K562 (cell line): ENCODE measurements around the gene IRF5. TPM values are rescaled to one million over a fixed set of nuclear protein-coding genes. Genes with fewer than 3 reads are reported as not detected.

Experiments used
- ATAC-seq: fragments of 200-7000 bp; cut with Tn5 transposase; 3 replicates; pipeline ENCODE4 v1.9.1; 2020; ENCODE audit warnings: moderate library complexity
- BruUV-seq: library from RNA; stranded (reverse); fragments of 400-500 nt; replicated peaks from 2 replicates; lab custom pipeline; 2021; lab: Mats Ljungman, UMichigan
- CTCF ChIA-PET: fragments of 300-600 bp; formaldehyde crosslinking; extraction: SDS; loops from one replicate; lab custom pipeline; 2021; ENCODE audit warnings: low intra/inter-chr PET ratio; lab: Yijun Ruan, JAX
- POLR2A ChIA-PET: fragments of 300-600, 350-650 bp; sonication (Branson Sonifier 250); formaldehyde crosslinking; extraction: SDS; loops from one replicate; lab custom pipeline; 2021; ENCODE audit warnings: antibody characterized with exemption, inconsistent platforms; lab: Yijun Ruan, JAX
- DNase-seq, 4 experiments: peaks; one replicate each; pipeline versions ENCODE4 v3.0.0 to v3.0.0-alpha.2; 2011 to 2018; ENCODE audit warnings: low spot score in 3 of 4, mixed read lengths in 3 of 4; ENCODE audit errors: extremely low read depth in 1 of 4
- FAIRE-seq: peaks from 2 replicates; lab custom pipeline; 2011; peaks lifted over from hg19 to GRCh38; lab: Jason Lieb, UNC
- H2AFZ ChIP-seq: 2 replicates; pipeline ENCODE4 v1.6.0; 2011; ENCODE audit warnings: low read depth, low read length, control low read depth, inconsistent platforms
- H3K27ac ChIP-seq: fragments of 200-600 bp; 3 replicates; pipeline ENCODE4 v1.8.0; 2011; ENCODE audit warnings: low read depth, mild to moderate bottlenecking, control low read depth, inconsistent platforms, low read length, moderate library complexity, mixed read lengths; ENCODE audit errors: extremely low read depth
- H3K27me3 ChIP-seq, 2 experiments: fragments of 300-600 bp in 1 of 2; 2 replicates in 1 of 2; 3 replicates in 1 of 2; pipeline versions ENCODE4 v1.6.0 to v1.8.0; 2011; ENCODE audit warnings: inconsistent platforms in 2 of 2, low read length in 2 of 2, mild to moderate bottlenecking in 1 of 2, mixed read lengths in 1 of 2, moderate library complexity in 1 of 2; ENCODE audit not compliant: control insufficient read depth in 2 of 2, insufficient read depth in 2 of 2
- H3K36me3 ChIP-seq: fragments of 300-600 bp; 3 replicates; pipeline ENCODE4 v1.8.0; 2011; ENCODE audit warnings: mild to moderate bottlenecking, low read length, inconsistent platforms; ENCODE audit not compliant: control insufficient read depth, insufficient read depth
- H3K4me1 ChIP-seq, 2 experiments: fragments of 200-600 bp in 1 of 2; replicated peaks in 1 of 2; 2 replicates in 1 of 2; 3 replicates in 1 of 2; pipeline versions ENCODE4 v1.5.1 to v1.8.0; 2011; ENCODE audit warnings: inconsistent platforms in 2 of 2, low read length in 2 of 2, mild to moderate bottlenecking in 1 of 2, mixed read lengths in 1 of 2, moderate library complexity in 1 of 2; ENCODE audit not compliant: control insufficient read depth in 2 of 2, insufficient read depth in 2 of 2
- H3K4me2 ChIP-seq: 2 replicates; pipeline ENCODE4 v1.6.1; 2011; ENCODE audit warnings: low read length, control low read depth, inconsistent platforms, mixed read lengths; ENCODE audit not compliant: insufficient read depth
- H3K4me3 ChIP-seq: fragments of 200-600 bp; sonication (generic), shearing (Covaris generic); 2 replicates; pipeline ENCODE4 v1.5.1; 2016; ENCODE audit warnings: control low read depth, inconsistent platforms
- H3K79me2 ChIP-seq: fragments of 200-600 bp; 3 replicates; pipeline ENCODE4 v1.8.0; 2011; ENCODE audit warnings: low read length, inconsistent platforms; ENCODE audit not compliant: control insufficient read depth, insufficient read depth
- H3K9ac ChIP-seq, 2 experiments: 2 replicates each; pipeline versions ENCODE4 v1.6.0 to v1.6.1; 2011; ENCODE audit warnings: low read depth in 2 of 2, low read length in 2 of 2, control low read depth in 1 of 2, inconsistent platforms in 1 of 2, mild to moderate bottlenecking in 1 of 2, mixed read lengths in 1 of 2; ENCODE audit not compliant: insufficient read depth in 1 of 2
- H3K9me1 ChIP-seq: one replicate; pipeline ENCODE4 v1.6.0; 2011; ENCODE audit warnings: inconsistent platforms, mild to moderate bottlenecking, low read length, moderate library complexity; ENCODE audit not compliant: control insufficient read depth, insufficient read depth
- H3K9me3 ChIP-seq: replicated peaks from 2 replicates; pipeline ENCODE4 v1.5.1; 2011; ENCODE audit warnings: low read depth, low read length, inconsistent platforms; ENCODE audit not compliant: control insufficient read depth, insufficient read depth
- H4K20me1 ChIP-seq: replicated peaks from 2 replicates; pipeline ENCODE4 v1.6.1; 2011; ENCODE audit warnings: low read length, inconsistent platforms, mixed read lengths; ENCODE audit not compliant: control insufficient read depth, insufficient read depth
- ZNF263 ChIP-seq: sonication (generic); formaldehyde crosslinking; IDR thresholded peaks from 2 replicates; pipeline ENCODE4 v1.8.0; 2022; ENCODE audit warnings: mild to moderate bottlenecking, missing genetic modification reagents, borderline replicate concordance
- ZNF695 ChIP-seq: fragments of 450-650 bp; formaldehyde crosslinking; IDR thresholded peaks from 2 replicates; pipeline ENCODE4 v1.4.0; 2020; ENCODE audit warnings: mild to moderate bottlenecking, moderate library complexity
- WGBS: fragments of 100-300 bp; shearing (Covaris generic); methylation state at CpG from one replicate; pipeline ENCODE4 v1.1.6; 2016; ENCODE audit warnings: low coverage, mixed read lengths; ENCODE audit not compliant: insufficient coverage; ENCODE audit errors: missing lambda C conversion rate; 5-methylcytosine and 5-hydroxymethylcytosine counted together
- in situ Hi-C: fragments of 300-500 bp; cut with MboI; formaldehyde crosslinking; loops from 4 replicates; pipeline ENCODE4 v1.15.0; 2018; ENCODE audit warnings: inconsistent platforms, mixed read lengths
- intact Hi-C: fragments of 100-400 bp; cut with micrococcal nuclease; formaldehyde crosslinking; loops from 2 replicates; pipeline ENCODE4 v1.14.2; 2022
- polyA plus RNA-seq, 8 experiments: library from polyadenylated mRNA; depleted of rRNA in 4 of 8; stranded (reverse) in 5 of 8; unstranded in 3 of 8; fragments of >200 nt; fragmentation: Nextera tagmentation in 2 of 8; fragmentation: Illumina TruSeq in 1 of 8; extraction: Ambion mirVana in 2 of 8; extraction: Trizol in 1 of 8; gene quantifications; 2 replicates each; pipeline versions ENCODE4 v1.2.1 to v1.2.3, GENCODE V29; 2011 to 2014; ENCODE audit warnings: inconsistent platforms in 1 of 8, missing spikeins in 1 of 8
- total RNA-seq, 7 experiments: library from RNA; depleted of rRNA in 6 of 7; stranded (reverse); fragments of >200 nt in 6 of 7; fragmentation: Illumina TruSeq in 2 of 7; extraction: Trizol in 2 of 7; gene quantifications; 2 replicates each; pipeline versions ENCODE4 v1.2.1 to v1.2.3, GENCODE V29; 2011 to 2021; ENCODE audit warnings: low replicate concordance in 1 of 7
- TF ChIP-seq, protein P1 (sequence below): fragments of 450-650 bp; IDR thresholded peaks from 2 replicates; pipeline ENCODE4 v1.6.1; 2016
- TF ChIP-seq, protein P2 (sequence below): sonication (generic); formaldehyde crosslinking; IDR thresholded peaks from 2 replicates; pipeline ENCODE4 v1.8.1; 2022; ENCODE audit warnings: missing genetic modification reagents
- TF ChIP-seq, protein P3 (sequence below), 3 experiments: IDR thresholded peaks in 2 of 3; conservative IDR thresholded peaks in 1 of 3; 2 replicates each; pipeline ENCODE4 v1.5.1; 2011 to 2012; ENCODE audit warnings: low read length in 3 of 3, mild to moderate bottlenecking in 3 of 3, control low read depth in 2 of 3, improper control_type of control experiment in 1 of 3, inconsistent platforms in 1 of 3, low read depth in 1 of 3, mixed read lengths in 1 of 3, moderate library complexity in 1 of 3; ENCODE audit not compliant: insufficient read depth in 2 of 3
- TF ChIP-seq, protein P4 (sequence below), 2 experiments: fragments of 450-650 bp; formaldehyde crosslinking in 1 of 2; IDR thresholded peaks; 2 replicates each; pipeline versions ENCODE4 v1.4.0 to v1.6.1; 2014 to 2020; ENCODE audit warnings: mild to moderate bottlenecking in 2 of 2, borderline replicate concordance in 1 of 2, low read depth in 1 of 2

IRF5 gene
- total and polyA plus RNA-seq, 9 of the 15 experiments (the other 6 are each of a cell fraction or from before 2014, with no cell fraction given): 0.04 TPM; not detected in 8

DNA sequence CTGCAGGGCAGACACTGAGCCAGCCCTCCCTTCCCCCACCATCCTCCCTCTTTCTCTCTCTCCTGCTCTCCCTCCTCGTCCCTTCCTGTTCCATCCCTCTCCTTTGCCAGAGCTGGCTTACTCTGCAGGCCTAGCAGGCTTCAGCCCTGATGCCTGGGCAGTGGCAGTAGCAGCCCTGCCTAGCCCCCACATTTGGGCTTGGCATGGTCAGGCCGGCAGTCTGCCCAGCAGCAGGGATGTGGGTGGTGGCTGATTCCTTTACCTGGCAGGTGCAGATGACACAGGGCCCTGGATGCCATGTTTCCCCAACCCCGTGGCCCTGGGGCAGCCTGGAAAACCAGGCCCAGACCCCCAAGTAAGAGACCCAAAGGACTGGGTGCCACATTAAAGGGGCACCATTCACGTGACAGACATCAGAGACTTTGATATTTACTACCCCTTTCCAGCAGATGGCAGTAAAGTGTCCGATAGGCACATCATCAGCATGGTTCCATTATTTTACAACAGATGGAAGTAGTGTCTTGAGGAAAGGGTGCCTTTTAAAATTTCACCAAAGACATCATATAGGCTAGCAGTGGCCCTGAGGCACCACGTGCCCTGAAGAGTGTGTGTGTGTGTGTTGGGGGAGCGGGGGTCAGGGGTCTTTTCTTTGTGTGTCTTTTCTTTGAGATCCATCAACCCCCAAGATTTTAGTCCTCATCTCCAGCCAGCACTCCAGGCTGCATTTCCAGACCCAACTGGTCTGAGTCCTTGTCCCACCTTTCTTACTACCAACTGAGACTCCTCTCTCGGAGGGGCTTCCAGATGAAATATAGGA is 33.1 kb upstream of the IRF5 start:
- no peaks in the 10 kb centered on the region for H3K79me2 ChIP-seq
- no peaks in the 10 kb centered on the region for H3K9me1 ChIP-seq
- H2AFZ ChIP-seq: no peak overlapping the region
- WGBS: 5% methylated on average over 8 of the region's 8 CpGs
- DNase-seq (peak; percentile 64 to 78 (median 72)), ATAC-seq (peak; percentile 76), FAIRE-seq (peak; percentile 92)
- CTCF ChIA-PET: interaction anchor here (0.9 to 1.6 kb wide), 3 partner anchors 187 to 309 kb away, joined by 3 to 10 read pairs (median 5); no protein-coding TSS in a partner anchor
- no peak overlapping the region for H3K27ac ChIP-seq
- POLR2A ChIA-PET: interaction anchor here (0.5 to 0.6 kb wide), 2 partner anchors 92 to 213 kb away, joined by 3 read pairs; no protein-coding TSS in a partner anchor
- no peaks in the 10 kb centered on the region for H3K36me3 ChIP-seq
- H3K9me3 ChIP-seq: peaks cover 2% of the 10 kb centered on the region; the same call in 1 of the 2 replicates
- H4K20me1 ChIP-seq: no peaks in the 10 kb centered on the region
- BruUV-seq: no TSS peak
- in situ Hi-C loops: no loop called here
- H3K4me2 ChIP-seq: no peak overlapping the region
- peak overlapping the region in 1 of 2 experiments; percentile 26; a peak in 1 of 4 replicates for H3K9ac ChIP-seq
- peaks cover 13 to 29% of the 10 kb centered on the region in 2 experiments for H3K4me1 ChIP-seq
- peaks cover 16 to 32% of the 10 kb centered on the region in 2 experiments for H3K27me3 ChIP-seq
- no peak overlapping the region for H3K4me3 ChIP-seq
- intact Hi-C loops: loop anchor here (1.0 kb wide), 2 partner anchors 187 to 306 kb away; no protein-coding TSS in a partner anchor
- TF ChIP-seq, protein P1, sequence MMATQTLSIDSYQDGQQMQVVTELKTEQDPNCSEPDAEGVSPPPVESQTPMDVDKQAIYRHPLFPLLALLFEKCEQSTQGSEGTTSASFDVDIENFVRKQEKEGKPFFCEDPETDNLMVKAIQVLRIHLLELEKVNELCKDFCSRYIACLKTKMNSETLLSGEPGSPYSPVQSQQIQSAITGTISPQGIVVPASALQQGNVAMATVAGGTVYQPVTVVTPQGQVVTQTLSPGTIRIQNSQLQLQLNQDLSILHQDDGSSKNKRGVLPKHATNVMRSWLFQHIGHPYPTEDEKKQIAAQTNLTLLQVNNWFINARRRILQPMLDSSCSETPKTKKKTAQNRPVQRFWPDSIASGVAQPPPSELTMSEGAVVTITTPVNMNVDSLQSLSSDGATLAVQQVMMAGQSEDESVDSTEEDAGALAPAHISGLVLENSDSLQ: peak; percentile 54
- peak; percentile 64; the same call in 1 of the 2 replicates for TF ChIP-seq ZNF263
- TF ChIP-seq, protein P2, sequence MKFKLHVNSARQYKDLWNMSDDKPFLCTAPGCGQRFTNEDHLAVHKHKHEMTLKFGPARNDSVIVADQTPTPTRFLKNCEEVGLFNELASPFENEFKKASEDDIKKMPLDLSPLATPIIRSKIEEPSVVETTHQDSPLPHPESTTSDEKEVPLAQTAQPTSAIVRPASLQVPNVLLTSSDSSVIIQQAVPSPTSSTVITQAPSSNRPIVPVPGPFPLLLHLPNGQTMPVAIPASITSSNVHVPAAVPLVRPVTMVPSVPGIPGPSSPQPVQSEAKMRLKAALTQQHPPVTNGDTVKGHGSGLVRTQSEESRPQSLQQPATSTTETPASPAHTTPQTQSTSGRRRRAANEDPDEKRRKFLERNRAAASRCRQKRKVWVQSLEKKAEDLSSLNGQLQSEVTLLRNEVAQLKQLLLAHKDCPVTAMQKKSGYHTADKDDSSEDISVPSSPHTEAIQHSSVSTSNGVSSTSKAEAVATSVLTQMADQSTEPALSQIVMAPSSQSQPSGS (CRISPR knock-in tag): no peak
- TF ChIP-seq ZNF695 (CRISPR knock-in tag): no peak
- TF ChIP-seq, protein P3, sequence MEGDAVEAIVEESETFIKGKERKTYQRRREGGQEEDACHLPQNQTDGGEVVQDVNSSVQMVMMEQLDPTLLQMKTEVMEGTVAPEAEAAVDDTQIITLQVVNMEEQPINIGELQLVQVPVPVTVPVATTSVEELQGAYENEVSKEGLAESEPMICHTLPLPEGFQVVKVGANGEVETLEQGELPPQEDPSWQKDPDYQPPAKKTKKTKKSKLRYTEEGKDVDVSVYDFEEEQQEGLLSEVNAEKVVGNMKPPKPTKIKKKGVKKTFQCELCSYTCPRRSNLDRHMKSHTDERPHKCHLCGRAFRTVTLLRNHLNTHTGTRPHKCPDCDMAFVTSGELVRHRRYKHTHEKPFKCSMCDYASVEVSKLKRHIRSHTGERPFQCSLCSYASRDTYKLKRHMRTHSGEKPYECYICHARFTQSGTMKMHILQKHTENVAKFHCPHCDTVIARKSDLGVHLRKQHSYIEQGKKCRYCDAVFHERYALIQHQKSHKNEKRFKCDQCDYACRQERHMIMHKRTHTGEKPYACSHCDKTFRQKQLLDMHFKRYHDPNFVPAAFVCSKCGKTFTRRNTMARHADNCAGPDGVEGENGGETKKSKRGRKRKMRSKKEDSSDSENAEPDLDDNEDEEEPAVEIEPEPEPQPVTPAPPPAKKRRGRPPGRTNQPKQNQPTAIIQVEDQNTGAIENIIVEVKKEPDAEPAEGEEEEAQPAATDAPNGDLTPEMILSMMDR (IDR thresholded peaks at IDR 0.05 in 2 of 3, conservative IDR thresholded peaks at IDR 0.05 in 1 of 3; ENCODE audit: insufficient read depth in 2 of 3, low read depth in 1 of 3, low read length in 3 of 3): peak; percentile 86 to 92 (median 91)
- TF ChIP-seq, protein P4, sequence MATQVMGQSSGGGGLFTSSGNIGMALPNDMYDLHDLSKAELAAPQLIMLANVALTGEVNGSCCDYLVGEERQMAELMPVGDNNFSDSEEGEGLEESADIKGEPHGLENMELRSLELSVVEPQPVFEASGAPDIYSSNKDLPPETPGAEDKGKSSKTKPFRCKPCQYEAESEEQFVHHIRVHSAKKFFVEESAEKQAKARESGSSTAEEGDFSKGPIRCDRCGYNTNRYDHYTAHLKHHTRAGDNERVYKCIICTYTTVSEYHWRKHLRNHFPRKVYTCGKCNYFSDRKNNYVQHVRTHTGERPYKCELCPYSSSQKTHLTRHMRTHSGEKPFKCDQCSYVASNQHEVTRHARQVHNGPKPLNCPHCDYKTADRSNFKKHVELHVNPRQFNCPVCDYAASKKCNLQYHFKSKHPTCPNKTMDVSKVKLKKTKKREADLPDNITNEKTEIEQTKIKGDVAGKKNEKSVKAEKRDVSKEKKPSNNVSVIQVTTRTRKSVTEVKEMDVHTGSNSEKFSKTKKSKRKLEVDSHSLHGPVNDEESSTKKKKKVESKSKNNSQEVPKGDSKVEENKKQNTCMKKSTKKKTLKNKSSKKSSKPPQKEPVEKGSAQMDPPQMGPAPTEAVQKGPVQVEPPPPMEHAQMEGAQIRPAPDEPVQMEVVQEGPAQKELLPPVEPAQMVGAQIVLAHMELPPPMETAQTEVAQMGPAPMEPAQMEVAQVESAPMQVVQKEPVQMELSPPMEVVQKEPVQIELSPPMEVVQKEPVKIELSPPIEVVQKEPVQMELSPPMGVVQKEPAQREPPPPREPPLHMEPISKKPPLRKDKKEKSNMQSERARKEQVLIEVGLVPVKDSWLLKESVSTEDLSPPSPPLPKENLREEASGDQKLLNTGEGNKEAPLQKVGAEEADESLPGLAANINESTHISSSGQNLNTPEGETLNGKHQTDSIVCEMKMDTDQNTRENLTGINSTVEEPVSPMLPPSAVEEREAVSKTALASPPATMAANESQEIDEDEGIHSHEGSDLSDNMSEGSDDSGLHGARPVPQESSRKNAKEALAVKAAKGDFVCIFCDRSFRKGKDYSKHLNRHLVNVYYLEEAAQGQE (IDR thresholded peaks at IDR 0.05; ENCODE audit: borderline replicate concordance): peak; percentile 64; the same call in 1 of the 2 replicates
- TF ChIP-seq, protein P4 (CRISPR knock-in tag; IDR thresholded peaks at IDR 0.05; ENCODE audit: low read depth): no peak
